H9 (cell line): Measurements from ENCODE around the gene NCAM1. TPM values are rescaled to one million over a fixed set of nuclear protein-coding genes. Genes with fewer than 3 reads are reported as not detected.
A peak's percentile ranks its signal among the peaks of the same experiment; 100 is the strongest.

Experiments
- DNase-seq: peaks from one replicate; pipeline ENCODE4 v3.0.0-alpha.2; 2017
- H2AFZ ChIP-seq: one replicate; pipeline ENCODE4 v1.6.1; 2013; ENCODE audit warnings: mild to moderate bottlenecking, low read length, control low read depth, moderate library complexity
- H2AK5ac ChIP-seq: 2 replicates; pipeline ENCODE4 v1.6.1; 2013; ENCODE audit warnings: low read length, control low read depth, mixed read lengths; ENCODE audit not compliant: insufficient read length
- H2BK120ac ChIP-seq: one replicate; pipeline ENCODE4 v1.6.1; 2013; ENCODE audit warnings: low read depth, mild to moderate bottlenecking, low read length, control low read depth, inconsistent platforms; ENCODE audit not compliant: poor library complexity, severe bottlenecking
- H2BK12ac ChIP-seq: 2 replicates; pipeline ENCODE4 v1.6.1; 2013; ENCODE audit warnings: low read length, control low read depth, mixed read lengths, low read depth; ENCODE audit not compliant: insufficient read length
- H2BK15ac ChIP-seq: 2 replicates; pipeline ENCODE4 v1.6.1; 2013; ENCODE audit warnings: low read depth, low read length, control low read depth
- H2BK20ac ChIP-seq: one replicate; pipeline ENCODE4 v1.6.1; 2013; ENCODE audit warnings: low read depth, mild to moderate bottlenecking, low read length, control low read depth, inconsistent platforms; ENCODE audit not compliant: poor library complexity, severe bottlenecking
- H2BK5ac ChIP-seq: 2 replicates; pipeline ENCODE4 v1.6.1; 2013; ENCODE audit warnings: low read length, control low read depth, mixed read lengths; ENCODE audit not compliant: insufficient read length
- H3K14ac ChIP-seq: 2 replicates; pipeline ENCODE4 v1.6.1; 2013; ENCODE audit warnings: low read length, control low read depth; ENCODE audit not compliant: insufficient read depth
- H3K18ac ChIP-seq: 2 replicates; pipeline ENCODE4 v1.6.1; 2013; ENCODE audit warnings: low read depth, mild to moderate bottlenecking, mixed read lengths, low read length, control low read depth; ENCODE audit not compliant: insufficient read length
- H3K23ac ChIP-seq: 2 replicates; pipeline ENCODE4 v1.6.1; 2013; ENCODE audit warnings: low read length, control low read depth, mixed read lengths, low read depth; ENCODE audit not compliant: insufficient read length
- H3K23me2 ChIP-seq: 2 replicates; pipeline ENCODE4 v1.6.1; 2013; ENCODE audit warnings: low read depth, mild to moderate bottlenecking, mixed read lengths, low read length, control low read depth; ENCODE audit not compliant: insufficient read length, poor library complexity, severe bottlenecking
- H3K27ac ChIP-seq: 2 replicates; pipeline ENCODE4 v1.5.1; 2013; ENCODE audit warnings: low read length, control low read depth, mixed read lengths, low read depth; ENCODE audit not compliant: insufficient read length
- H3K27me3 ChIP-seq: 2 replicates; pipeline ENCODE4 v1.6.1; 2013; ENCODE audit warnings: low read length, control low read depth, inconsistent platforms; ENCODE audit not compliant: insufficient read depth
- H3K4ac ChIP-seq: 2 replicates; pipeline ENCODE4 v1.6.1; 2013; ENCODE audit warnings: low read depth, mild to moderate bottlenecking, control low read depth, inconsistent platforms, low read length, moderate library complexity
- H3K4me1 ChIP-seq: 2 replicates; pipeline ENCODE4 v1.6.1; 2013; ENCODE audit warnings: low read length, control low read depth, inconsistent platforms; ENCODE audit not compliant: insufficient read depth
- H3K4me2 ChIP-seq: 2 replicates; pipeline ENCODE4 v1.6.1; 2013; ENCODE audit warnings: low read length, control low read depth, mixed read lengths; ENCODE audit not compliant: insufficient read length, insufficient read depth
- H3K56ac ChIP-seq: 2 replicates; pipeline ENCODE4 v1.6.1; 2013; ENCODE audit warnings: low read depth, mild to moderate bottlenecking, mixed read lengths, low read length, control low read depth; ENCODE audit not compliant: insufficient read length
- H3K79me1 ChIP-seq: 2 replicates; pipeline ENCODE4 v1.6.1; 2013; ENCODE audit warnings: low read depth, mild to moderate bottlenecking, moderate library complexity, low read length, control low read depth, inconsistent platforms; ENCODE audit not compliant: insufficient read depth, poor library complexity, severe bottlenecking
- H3K79me2 ChIP-seq: 2 replicates; pipeline ENCODE4 v1.6.1; 2013; ENCODE audit warnings: low read length, control low read depth, inconsistent platforms; ENCODE audit not compliant: insufficient read depth
- H3K9ac ChIP-seq: 2 replicates; pipeline ENCODE4 v1.6.1; 2013; ENCODE audit warnings: low read length, control low read depth, mixed read lengths; ENCODE audit not compliant: insufficient read length; ENCODE audit errors: extremely low read depth
- H3K9me3 ChIP-seq: one replicate; pipeline ENCODE4 v1.6.1; 2013; ENCODE audit warnings: low read depth, low read length, inconsistent platforms; ENCODE audit not compliant: control insufficient read depth
- H3T11ph ChIP-seq: one replicate; pipeline ENCODE4 v1.6.1; 2013; ENCODE audit warnings: mild to moderate bottlenecking, low read length, control low read depth, inconsistent platforms
- H4K20me1 ChIP-seq: one replicate; pipeline ENCODE4 v1.6.1; 2013; ENCODE audit not compliant: control insufficient read depth, insufficient read length, insufficient read depth
- H4K5ac ChIP-seq: 2 replicates; pipeline ENCODE4 v1.6.1; 2013; ENCODE audit warnings: low read depth, mild to moderate bottlenecking, mixed read lengths, low read length, control low read depth; ENCODE audit not compliant: insufficient read length
- H4K8ac ChIP-seq: replicated peaks from 2 replicates; pipeline ENCODE4 v1.6.1; 2013; ENCODE audit warnings: low read length, control low read depth, mixed read lengths, low read depth; ENCODE audit not compliant: insufficient read length
- H4K91ac ChIP-seq: 2 replicates; pipeline ENCODE4 v1.6.1; 2013; ENCODE audit warnings: low read depth, mild to moderate bottlenecking, moderate library complexity, mixed read lengths, low read length, control low read depth; ENCODE audit not compliant: insufficient read length
- H3K27ac Mint-ChIP-seq, 3 experiments: 2 replicates in 2 of 3; 3 replicates in 1 of 3; pipeline ENCODE4 v1.8.0; 2020 to 2021; ENCODE audit warnings: mixed read lengths in 3 of 3, mild to moderate bottlenecking in 1 of 3, moderate library complexity in 1 of 3
- H3K27me3 Mint-ChIP-seq: 2 replicates; pipeline ENCODE4 v1.8.0; 2021; ENCODE audit warnings: low read depth, mild to moderate bottlenecking, moderate library complexity, mixed read lengths
- H3K36me3 Mint-ChIP-seq, 3 experiments: 2 replicates in 2 of 3; 3 replicates in 1 of 3; pipeline ENCODE4 v1.8.0; 2020 to 2021; ENCODE audit warnings: low read depth in 3 of 3, mixed read lengths in 3 of 3; ENCODE audit not compliant: insufficient read depth in 1 of 3
- H3K4me1 Mint-ChIP-seq, 2 experiments: 2 replicates each; pipeline ENCODE4 v1.8.0; 2020; ENCODE audit warnings: mixed read lengths in 2 of 2
- H3K4me3 Mint-ChIP-seq, 2 experiments: 2 replicates in 1 of 2; 3 replicates in 1 of 2; pipeline ENCODE4 v1.8.0; 2020 to 2021; ENCODE audit warnings: mild to moderate bottlenecking in 2 of 2, mixed read lengths in 2 of 2, moderate library complexity in 1 of 2
- H3K9me3 Mint-ChIP-seq, 2 experiments: 2 replicates in 1 of 2; 3 replicates in 1 of 2; pipeline ENCODE4 v1.8.0; 2020; ENCODE audit warnings: mild to moderate bottlenecking in 2 of 2, mixed read lengths in 2 of 2, moderate library complexity in 1 of 2
- CTCF ChIP-seq: fragments of 200-600 bp; sonication (generic); conservative IDR thresholded peaks from 3 replicates; pipeline ENCODE4 v1.8.0; 2021; ENCODE audit warnings: antibody characterized with exemption, mild to moderate bottlenecking
- WGBS: extraction: QIAGEN DNeasy Blood & Tissue Kit; methylation state at CpG from one replicate; pipeline ENCODE4 v1.1.7; 2013; ENCODE audit warnings: missing lambda C conversion rate, low lambda C conversion rate, mixed read lengths; ENCODE audit not compliant: insufficient read length; ENCODE audit errors: extremely low coverage; 5-methylcytosine and 5-hydroxymethylcytosine counted together
- total RNA-seq: library from RNA; stranded (reverse); gene quantifications from 2 replicates; pipeline ENCODE4 v1.2.1, GENCODE V29; 2021

Gene NCAM1
- total RNA-seq, 1 experiment from 2014 or later: 2.5 TPM

GRCh38 chr11:112961751-112962578, 745 bp downstream of the NCAM1 start:
- no peak overlapping the region for H4K91ac ChIP-seq
- no CpG with 5 or more reads among the region's 82 CpGs for WGBS
- Mint-ChIP-seq H3K4me1 (peaks cover 11% of the 10 kb centered on the region in 2 experiments), H3K27ac (no peak overlapping the region), H3K9me3 (peaks cover 0 to 5% of the 10 kb centered on the region in 2 experiments; a peak in 1 of 5 replicates), H3K27me3 (peaks cover 80% of the 10 kb centered on the region), H3K4me3 (peak overlapping the region; percentile 84 to 96), H3K36me3 (no peaks in the 10 kb centered on the region; a peak in 1 of 7 replicates)
- H3K27me3 ChIP-seq: peaks cover 5% of the 10 kb centered on the region; the same call in 1 of the 2 replicates
- no peaks in the 10 kb centered on the region for H3K79me1 ChIP-seq
- H3K4ac ChIP-seq: no peak overlapping the region
- no peak overlapping the region for H2BK20ac ChIP-seq
- no peak overlapping the region for H3K27ac ChIP-seq
- no peak for TF ChIP-seq CTCF
- H4K20me1 ChIP-seq: no peaks in the 10 kb centered on the region
- H4K5ac ChIP-seq: no peak overlapping the region
- H2BK5ac ChIP-seq: no peak overlapping the region
- H3K79me2 ChIP-seq: no peaks in the 10 kb centered on the region; the same call in 1 of the 2 replicates
- no peak overlapping the region for H3K14ac ChIP-seq
- no peak overlapping the region for H3T11ph ChIP-seq
- peak; percentile 39 for DNase-seq
- no peaks in the 10 kb centered on the region for H3K9me3 ChIP-seq
- H3K4me1 ChIP-seq: no peaks in the 10 kb centered on the region
- no peak overlapping the region for H3K18ac ChIP-seq
- peaks cover 21% of the 10 kb centered on the region for H3K23me2 ChIP-seq
- H4K8ac ChIP-seq: no peak overlapping the region
- H2BK12ac ChIP-seq: no peak overlapping the region
- no peak overlapping the region for H2AK5ac ChIP-seq
- H2BK15ac ChIP-seq: no peak overlapping the region
- no peak overlapping the region for H3K9ac ChIP-seq
- H3K23ac ChIP-seq: no peak overlapping the region
- no peak overlapping the region for H3K56ac ChIP-seq
- H3K4me2 ChIP-seq: peak overlapping the region; percentile 85
- H2BK120ac ChIP-seq: no peak overlapping the region
- H2AFZ ChIP-seq: no peak overlapping the region
